ENCODE results near the gene FAM193A. TPM values are rescaled to one million over a fixed set of nuclear protein-coding genes. Genes with fewer than 3 reads are reported as not detected.

FAM193A gene
- total RNA-seq, 1 experiment from 2014 or later, result 31.3 TPM

DNA sequence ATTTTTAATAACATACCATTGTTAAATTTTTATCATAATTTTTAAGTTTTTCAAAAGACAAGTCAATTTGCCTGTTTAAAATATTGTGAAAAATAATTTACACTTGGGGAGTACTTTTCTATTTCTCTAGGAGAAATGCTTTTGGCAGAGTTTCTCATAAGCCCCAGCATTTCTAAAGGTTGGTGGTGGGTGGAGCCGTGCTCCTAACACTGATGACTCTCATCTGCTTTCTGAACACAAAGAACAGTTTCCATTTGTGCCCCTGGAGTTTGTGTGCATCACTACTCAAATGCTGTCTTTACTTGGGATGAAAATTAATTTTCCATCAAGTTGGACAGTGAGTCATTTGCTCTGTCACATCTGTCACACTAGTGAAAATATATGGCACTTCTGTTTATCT is 162.1 kb downstream of the FAM193A start:
- Mint-ChIP-seq H3K9me3 (ENCODE audit: unreplicated experiment) (no peaks in the 10 kb centered on the region), H3K36me3 (ENCODE audit: insufficient read depth, unreplicated experiment) (peaks cover 92% of the 10 kb centered on the region), H3K27me3 (ENCODE audit: insufficient read depth, unreplicated experiment) (no peaks in the 10 kb centered on the region), H3K27ac (ENCODE audit: low read depth, unreplicated experiment) (no peak overlapping the region), H3K4me3 (ENCODE audit: unreplicated experiment) (no peak overlapping the region), H3K4me1 (ENCODE audit: insufficient read depth, unreplicated experiment) (no peaks in the 10 kb centered on the region)
- intact Hi-C loops (cut with micrococcal nuclease), result no loop called here
- ChIA-PET POLR2A (no interaction called here), CTCF (no interaction called here)
- no peak for DNase-seq (ENCODE audit: unreplicated experiment)
- no TSS peak for BruUV-seq (replicated peaks)
- TF ChIP-seq, protein P1, sequence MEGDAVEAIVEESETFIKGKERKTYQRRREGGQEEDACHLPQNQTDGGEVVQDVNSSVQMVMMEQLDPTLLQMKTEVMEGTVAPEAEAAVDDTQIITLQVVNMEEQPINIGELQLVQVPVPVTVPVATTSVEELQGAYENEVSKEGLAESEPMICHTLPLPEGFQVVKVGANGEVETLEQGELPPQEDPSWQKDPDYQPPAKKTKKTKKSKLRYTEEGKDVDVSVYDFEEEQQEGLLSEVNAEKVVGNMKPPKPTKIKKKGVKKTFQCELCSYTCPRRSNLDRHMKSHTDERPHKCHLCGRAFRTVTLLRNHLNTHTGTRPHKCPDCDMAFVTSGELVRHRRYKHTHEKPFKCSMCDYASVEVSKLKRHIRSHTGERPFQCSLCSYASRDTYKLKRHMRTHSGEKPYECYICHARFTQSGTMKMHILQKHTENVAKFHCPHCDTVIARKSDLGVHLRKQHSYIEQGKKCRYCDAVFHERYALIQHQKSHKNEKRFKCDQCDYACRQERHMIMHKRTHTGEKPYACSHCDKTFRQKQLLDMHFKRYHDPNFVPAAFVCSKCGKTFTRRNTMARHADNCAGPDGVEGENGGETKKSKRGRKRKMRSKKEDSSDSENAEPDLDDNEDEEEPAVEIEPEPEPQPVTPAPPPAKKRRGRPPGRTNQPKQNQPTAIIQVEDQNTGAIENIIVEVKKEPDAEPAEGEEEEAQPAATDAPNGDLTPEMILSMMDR (IDR thresholded peaks at IDR 0.05; ENCODE audit: unreplicated experiment), result no peak

DNA sequence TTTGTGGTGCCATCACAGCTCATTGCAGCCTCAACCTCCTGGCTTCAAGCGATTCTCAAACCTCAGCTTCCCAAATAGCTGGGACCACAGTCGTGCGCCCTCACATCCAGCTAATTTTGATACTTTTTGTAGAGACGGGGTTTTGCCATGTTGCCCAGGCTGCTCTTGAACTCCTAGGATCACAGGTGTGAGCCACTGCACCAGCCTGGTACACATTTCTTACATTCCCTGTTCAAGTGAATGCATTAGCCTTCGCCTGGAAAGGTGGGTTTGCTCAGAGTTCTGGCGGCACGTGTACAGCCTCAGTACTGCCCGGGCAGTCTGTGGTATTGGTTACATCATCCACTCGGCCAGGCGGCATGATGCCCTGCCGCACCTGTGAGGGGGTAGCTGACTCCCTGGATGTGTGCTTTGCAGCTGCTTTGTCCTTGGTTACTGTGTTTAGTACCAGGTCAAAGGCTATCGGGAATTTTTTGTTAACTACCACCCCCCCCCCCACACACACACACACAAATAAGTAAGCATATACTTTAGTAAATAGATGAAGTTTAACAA is 162.6 kb downstream of the FAM193A start:
- POLR2A ChIA-PET, result no interaction called here
- intact Hi-C loops (cut with micrococcal nuclease), result no loop called here
- CTCF ChIA-PET, result no interaction called here
- Mint-ChIP-seq H3K4me3 (ENCODE audit: unreplicated experiment) (no peak overlapping the region), H3K4me1 (ENCODE audit: insufficient read depth, unreplicated experiment) (no peaks in the 10 kb centered on the region), H3K36me3 (ENCODE audit: insufficient read depth, unreplicated experiment) (peaks cover 92% of the 10 kb centered on the region), H3K9me3 (ENCODE audit: unreplicated experiment) (no peaks in the 10 kb centered on the region), H3K27ac (ENCODE audit: low read depth, unreplicated experiment) (no peak overlapping the region), H3K27me3 (ENCODE audit: insufficient read depth, unreplicated experiment) (no peaks in the 10 kb centered on the region)
- DNase-seq (ENCODE audit: unreplicated experiment), result no peak
- TF ChIP-seq, protein P1 (IDR thresholded peaks at IDR 0.05; ENCODE audit: unreplicated experiment), result no peak
- no TSS peak for BruUV-seq (replicated peaks)

DNA sequence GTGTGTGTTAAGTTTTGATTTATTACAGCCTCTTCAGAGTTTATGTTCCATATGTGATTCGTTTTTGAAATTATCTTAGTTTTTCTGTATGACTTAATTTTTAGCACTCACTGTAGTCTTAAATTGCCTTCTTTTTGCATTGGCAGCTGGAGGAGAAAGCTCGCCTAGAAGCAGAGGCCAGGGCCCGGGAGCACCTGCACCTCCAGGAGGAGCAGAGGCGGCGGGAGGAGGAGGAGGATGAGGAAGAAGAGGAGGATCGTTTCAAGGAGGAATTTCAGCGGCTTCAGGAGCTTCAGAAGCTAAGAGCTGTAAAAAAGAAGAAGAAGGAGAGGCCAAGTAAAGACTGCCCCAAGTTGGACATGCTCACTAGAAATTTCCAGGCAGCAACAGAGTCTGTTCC is 163.1 kb downstream of the FAM193A start:
- Mint-ChIP-seq H3K4me1 (ENCODE audit: insufficient read depth, unreplicated experiment) (no peaks in the 10 kb centered on the region), H3K4me3 (ENCODE audit: unreplicated experiment) (no peak overlapping the region), H3K9me3 (ENCODE audit: unreplicated experiment) (no peaks in the 10 kb centered on the region), H3K27ac (ENCODE audit: low read depth, unreplicated experiment) (no peak overlapping the region), H3K27me3 (ENCODE audit: insufficient read depth, unreplicated experiment) (no peaks in the 10 kb centered on the region), H3K36me3 (ENCODE audit: insufficient read depth, unreplicated experiment) (peaks cover 92% of the 10 kb centered on the region)
- no peak for DNase-seq (ENCODE audit: unreplicated experiment)
- TF ChIP-seq, protein P1 (IDR thresholded peaks at IDR 0.05; ENCODE audit: unreplicated experiment), result no peak
- CTCF ChIA-PET, result no interaction called here
- intact Hi-C loops (cut with micrococcal nuclease), result no loop called here
- BruUV-seq (replicated peaks), result no TSS peak
- POLR2A ChIA-PET, result no interaction called here

DNA sequence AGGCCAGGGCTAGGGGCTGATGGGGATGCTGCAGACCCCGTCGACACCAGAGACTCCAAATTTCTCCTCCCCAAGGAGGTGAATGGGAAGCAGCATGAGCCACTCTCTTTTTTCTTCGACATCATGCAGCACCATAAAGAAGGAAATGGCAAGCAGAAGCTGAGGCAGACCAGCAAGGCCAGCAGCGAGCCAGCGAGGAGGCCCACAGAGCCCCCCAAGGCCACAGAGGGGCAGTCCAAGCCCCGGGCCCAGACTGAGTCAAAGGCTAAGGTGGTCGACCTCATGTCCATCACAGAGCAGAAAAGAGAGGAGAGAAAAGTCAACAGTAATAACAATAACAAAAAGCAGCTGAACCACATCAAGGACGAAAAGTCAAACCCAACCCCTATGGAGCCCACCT is 163.6 kb downstream of the FAM193A start:
- H3K4me3 Mint-ChIP-seq (ENCODE audit: unreplicated experiment), result no peak overlapping the region
- POLR2A ChIA-PET, result no interaction called here
- TF ChIP-seq, protein P1 (IDR thresholded peaks at IDR 0.05; ENCODE audit: unreplicated experiment), result no peak
- no peaks in the 10 kb centered on the region for H3K9me3 Mint-ChIP-seq (ENCODE audit: unreplicated experiment)
- intact Hi-C loops (cut with micrococcal nuclease), result no loop called here
- CTCF ChIA-PET, result no interaction called here
- TSS peak; percentile 57 for BruUV-seq (replicated peaks)
- no peak overlapping the region for H3K27ac Mint-ChIP-seq (ENCODE audit: low read depth, unreplicated experiment)
- H3K4me1 Mint-ChIP-seq (ENCODE audit: insufficient read depth, unreplicated experiment), result no peaks in the 10 kb centered on the region
- no peaks in the 10 kb centered on the region for H3K27me3 Mint-ChIP-seq (ENCODE audit: insufficient read depth, unreplicated experiment)
- no peak for DNase-seq (ENCODE audit: unreplicated experiment)
- H3K36me3 Mint-ChIP-seq (ENCODE audit: insufficient read depth, unreplicated experiment), result peaks cover 92% of the 10 kb centered on the region
